Non-pigmented ciliary epithelial cell (primary cell): Measurements from ENCODE around the gene AP3D1.

Experiments
- DNase-seq: peaks from one replicate; pipeline ENCODE4 v3.0.0-alpha.2; 2010; ENCODE audit warnings: low read depth

Gene AP3D1

GRCh38 chr19:2181633-2181997 lies 30.2 kb upstream of the AP3D1 start:
- DNase-seq: no peak

DNA sequence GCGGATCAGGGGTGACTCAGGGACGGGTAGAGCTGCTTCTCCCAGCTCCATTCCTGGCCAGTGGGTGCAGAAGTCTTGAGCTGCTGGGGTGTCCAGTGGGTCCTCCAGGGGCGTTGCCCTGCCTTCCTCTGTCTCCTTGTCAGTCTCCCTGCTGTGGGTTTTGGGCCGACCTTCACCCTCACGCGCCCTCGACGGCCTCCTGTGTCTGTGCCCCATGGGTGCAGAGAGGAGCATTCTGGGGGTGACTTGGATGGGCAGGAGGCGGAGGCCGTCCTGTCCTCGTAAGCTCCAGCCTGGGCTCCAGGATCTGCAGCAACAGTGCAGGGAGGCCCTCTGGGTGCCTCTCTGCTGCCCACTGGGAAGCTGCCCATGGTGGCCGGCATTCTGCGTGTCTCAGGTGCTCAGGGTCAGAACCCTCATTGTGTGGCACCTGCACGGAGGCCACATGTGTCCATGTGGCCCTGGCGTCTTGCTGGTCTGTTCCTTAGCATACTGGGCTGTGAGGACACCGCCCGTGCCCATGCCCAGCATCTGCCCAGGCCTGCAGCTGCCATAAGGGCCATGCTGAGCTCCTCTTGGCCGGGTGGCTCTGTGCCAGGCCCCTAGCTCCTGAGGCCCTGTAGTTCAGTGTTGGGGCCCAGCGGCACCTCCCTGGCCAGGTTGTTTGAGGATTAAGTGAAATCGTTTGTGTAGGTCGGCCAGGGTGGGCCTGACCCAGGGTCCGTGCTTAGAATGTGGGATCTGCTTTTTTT lies 29.7 kb upstream of the AP3D1 start:
- DNase-seq: no peak

GRCh38 chr19:2180114-2180513 lies 28.7 kb upstream of the AP3D1 start:
- DNase-seq: no peak

DNA sequence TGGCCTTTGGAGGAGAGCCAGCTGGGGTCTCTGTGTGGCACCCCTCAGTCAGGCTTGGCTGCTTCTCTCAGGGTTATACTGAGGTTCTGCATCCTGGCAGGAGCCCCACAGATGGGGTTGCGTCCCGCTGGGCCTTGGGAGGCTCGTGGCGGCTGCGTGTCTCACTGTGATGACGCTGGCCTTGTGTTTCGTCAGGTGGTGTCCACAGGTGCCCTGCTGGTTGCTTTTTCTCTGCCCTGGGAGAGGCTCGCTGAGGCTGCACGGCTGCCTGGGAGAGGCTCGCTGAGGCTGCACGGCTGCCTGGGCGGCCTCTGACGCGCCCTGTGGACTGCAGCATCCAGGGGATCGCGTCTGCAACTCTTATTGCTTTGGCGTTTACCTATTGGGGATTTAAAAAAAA lies 27.7 kb upstream of the AP3D1 start:
- no peak for DNase-seq

GRCh38 chr19:2176337-2176994 lies 25.1 kb upstream of the AP3D1 start:
- no peak for DNase-seq

- no peak for DNase-seq
These were observed 24.4 kb upstream of the AP3D1 start for GRCh38 chr19:2175742-2176141.

DNA sequence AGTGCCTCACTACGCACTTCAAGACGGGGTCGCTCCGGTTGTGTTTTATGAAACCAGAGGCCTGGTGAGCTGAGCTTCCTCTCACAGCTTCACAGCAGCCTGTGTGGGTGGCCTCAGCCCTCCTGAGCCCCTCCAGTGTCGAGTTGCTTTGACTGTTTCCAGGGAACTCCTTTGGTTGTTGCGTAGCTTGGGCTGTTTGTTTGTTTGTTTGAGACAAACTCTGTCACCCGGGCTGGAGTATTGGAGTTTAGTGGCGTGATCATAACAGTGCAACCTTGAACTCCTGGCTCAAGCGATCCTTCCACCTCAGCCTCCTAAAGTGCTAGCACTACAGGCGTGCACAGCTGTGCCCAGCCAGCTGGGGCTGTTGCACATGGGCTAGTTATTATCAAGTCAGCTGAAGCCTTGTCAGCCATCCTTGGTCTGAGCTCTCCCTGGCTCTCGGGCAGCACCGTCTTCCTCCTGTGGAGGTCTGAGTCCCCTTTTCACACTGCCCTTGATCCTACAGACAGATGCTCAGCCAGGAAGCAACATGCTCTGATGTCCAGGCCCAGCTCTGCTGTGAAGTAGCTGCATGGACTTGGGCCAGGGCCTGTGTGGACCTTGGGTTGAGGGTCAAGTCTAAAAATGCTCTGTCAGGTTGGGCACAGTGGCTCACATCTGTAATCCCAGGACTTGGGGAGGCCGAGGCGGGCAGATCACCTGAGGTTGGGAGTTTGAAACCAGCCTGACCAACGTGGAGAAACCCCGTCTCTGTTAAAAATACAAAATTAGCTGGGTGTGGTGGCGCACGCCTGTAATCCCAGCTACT lies 22.6 kb upstream of the AP3D1 start:
- no peak for DNase-seq

DNA sequence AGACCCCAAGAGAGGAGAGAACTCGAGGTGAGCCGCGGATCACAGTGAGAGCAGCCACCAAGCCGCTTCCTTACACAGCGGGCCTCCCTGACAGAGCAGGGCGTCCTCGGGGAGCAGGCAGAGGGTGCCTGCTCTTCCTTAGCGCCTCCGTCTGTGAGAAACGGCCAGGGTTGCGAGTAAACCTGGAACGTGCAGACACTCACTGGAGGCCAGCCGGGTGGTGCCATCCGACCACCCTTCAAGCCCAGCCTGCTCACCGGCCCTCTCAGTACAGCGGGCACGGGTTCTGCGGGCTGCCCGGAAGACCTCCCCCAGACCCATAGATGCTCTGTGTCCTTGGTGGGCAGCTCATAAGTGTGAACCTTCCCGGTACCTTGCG lies 22.0 kb upstream of the AP3D1 start:
- no peak for DNase-seq

DNA sequence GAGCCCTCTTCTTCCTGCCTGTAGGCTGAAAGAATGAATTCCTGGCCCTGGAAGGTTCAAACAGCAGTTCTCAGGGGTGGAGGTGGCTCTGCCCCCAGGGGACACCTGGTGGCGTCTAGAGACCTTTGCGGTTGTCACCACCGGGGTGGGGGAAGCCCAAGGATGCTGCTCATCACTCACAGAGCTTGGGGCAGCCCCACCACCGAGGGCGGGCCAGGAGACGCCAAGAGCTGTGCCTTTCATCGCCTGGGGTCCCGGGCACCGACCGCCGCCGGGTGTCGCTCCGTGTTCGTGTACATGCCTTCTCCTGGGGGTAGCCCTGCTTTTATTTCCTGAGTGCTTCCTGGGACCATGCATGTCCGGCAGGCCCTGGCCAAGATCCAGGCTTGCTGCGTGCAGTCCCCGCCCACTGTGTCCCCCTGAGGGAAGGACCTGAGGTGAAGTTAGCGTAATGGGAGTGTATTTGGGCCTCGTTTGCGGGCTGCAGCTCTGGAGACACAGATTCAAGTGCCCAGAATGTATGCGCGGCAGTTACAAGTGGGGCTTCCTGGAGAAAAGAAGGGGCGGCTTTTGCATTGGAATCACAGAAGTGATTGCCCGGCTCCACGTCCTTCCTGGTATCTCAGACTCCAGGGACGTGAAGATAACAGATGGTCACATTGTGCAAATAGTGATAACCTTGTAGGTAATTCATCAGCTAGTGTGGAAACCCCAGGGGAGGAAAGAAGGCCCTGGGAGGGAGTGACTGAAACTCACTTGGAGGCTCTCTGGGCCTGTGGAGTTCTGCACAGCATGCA lies 20.2 kb upstream of the AP3D1 start:
- DNase-seq: no peak

DNA sequence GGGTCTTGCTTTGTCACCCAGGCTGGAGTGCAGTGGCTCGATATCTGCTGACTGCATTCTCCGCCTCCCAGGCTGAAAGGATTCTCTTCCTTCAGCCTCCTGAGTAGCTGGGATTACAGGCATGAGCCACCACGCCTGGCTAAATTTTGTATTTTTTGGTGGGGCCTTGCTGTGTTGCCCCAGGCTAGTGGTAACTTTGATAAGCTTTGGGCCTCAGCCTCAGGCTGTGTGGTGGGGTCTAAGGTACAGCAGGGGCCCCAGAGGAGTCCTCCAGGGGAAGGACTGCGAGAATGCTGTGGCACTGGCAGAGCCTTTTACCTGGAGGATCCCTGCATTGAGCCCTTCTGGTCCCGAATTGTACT lies 19.6 kb upstream of the AP3D1 start:
- no peak for DNase-seq

GRCh38 chr19:2170219-2170618 lies 18.9 kb upstream of the AP3D1 start:
- DNase-seq: no peak

DNA sequence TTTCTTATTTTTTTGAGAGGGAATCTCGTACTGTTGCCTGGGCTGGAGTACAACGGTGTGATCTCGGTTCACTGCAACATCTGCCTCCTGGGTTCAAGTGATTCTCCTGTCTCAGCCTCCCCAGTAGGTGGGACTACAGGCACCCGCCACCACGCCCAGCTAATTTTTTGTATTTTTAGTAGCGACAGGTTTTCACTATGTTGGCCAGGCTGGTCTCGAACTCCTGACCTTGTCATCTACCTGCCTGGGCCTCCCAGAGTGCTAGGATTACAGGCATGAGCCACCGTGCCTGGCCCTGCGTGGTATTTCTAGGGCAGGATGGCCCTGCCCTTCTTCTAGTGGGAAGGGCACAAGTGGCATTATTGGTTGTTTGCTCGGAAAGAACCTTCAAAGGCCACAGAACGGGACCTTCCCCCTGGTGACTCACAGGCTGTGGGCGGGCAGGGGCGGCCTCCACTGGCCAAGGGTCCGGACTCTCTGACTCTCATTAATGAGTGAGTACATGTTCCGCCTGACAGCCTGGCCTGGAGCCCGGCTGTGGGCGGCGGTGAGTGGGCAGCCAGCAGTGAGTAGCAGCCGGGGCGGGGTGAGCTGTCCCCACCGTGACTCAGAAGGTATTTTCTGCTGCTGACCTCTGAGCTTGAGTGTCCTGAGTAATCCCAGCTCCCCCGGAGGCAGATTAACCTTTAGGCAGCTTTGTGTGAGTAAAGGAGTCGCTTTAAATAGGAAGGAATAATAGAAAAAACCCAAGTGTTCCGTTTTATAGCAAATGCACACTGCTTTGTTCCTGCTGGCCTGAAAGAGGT lies 17.5 kb upstream of the AP3D1 start:
- DNase-seq: peak; percentile 86

DNA sequence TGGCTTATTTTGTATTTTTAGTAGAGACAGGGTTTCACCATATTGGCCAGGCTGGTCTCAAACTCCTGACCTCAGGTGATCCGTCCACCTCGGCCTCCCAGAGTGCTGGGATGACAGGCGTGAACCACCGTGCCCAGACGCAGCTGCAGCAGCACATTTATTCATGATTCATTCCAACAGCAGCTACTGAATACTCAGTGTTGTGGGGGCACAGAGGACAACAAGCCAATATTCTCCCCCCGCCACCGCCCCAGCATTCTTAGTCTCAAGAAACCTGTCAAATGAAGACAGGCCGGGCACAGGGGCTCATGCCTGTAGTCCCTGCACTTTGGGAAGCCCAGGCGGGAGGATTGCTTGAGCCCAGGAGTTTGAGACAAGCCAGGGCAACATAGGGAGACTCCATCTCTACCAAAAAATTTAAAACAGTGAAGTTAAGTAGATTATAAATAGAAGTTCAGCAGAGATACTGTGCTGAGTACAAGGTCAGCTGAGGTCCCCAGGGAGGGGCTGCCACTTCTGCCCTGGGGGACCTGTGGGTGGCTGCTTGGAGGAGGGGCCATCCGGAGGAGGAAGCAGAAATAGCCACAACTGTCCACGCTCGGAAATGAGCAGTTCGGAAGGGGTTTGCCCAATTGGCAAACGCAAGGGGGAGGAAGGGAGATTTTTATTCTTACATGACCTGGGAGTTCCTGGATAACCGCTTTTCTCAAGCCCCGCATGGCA lies 16.7 kb upstream of the AP3D1 start:
- DNase-seq: no peak

DNA sequence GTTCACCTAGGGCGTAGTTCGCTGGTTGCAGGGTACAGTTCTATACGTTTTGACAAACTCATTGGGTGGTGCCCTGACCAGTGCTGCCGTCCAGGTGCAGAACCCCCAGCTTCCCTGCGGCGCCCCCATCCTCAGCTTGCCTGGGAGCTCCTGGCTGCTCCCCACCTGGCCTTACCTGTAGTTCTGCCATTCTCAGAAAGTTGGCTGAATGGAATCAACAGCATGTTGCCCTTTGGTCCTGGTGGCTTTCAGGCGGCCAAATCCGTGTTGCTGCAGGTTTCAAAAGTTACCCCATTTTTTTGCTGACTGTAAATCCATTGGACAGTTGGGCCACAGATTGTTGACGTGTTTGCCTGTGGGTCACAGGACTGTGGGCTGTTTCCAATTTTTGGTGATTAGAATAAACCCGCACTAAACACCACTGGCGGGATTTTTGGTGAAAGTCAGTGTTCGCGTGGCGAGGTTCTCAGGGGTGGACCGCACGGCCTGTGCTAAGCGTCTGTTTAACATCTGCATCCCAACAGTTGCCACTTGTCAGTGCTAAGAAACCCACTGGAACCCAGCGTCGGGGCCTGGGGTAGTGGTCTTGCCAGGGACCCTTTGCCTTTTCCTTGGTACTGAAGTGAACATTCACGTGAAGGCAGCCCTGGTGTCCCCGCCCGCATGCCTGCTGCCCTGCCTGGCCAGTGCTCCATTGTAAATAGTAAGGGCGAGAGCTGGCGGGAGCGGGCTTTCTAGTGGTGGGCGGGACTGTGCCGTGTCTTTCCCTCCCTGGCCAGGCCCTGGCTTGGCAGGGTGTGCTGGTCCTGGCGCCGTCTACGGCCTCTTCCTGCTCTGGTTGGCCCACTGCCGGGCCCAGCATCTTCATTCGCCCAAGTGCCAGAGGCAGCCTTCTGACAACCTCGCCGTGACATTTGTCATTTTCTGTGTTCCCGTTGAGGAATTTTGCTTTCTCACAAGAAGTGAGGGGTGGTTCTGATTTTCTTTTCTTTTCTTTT lies 15.7 kb upstream of the AP3D1 start:
- no peak for DNase-seq

GRCh38 chr19:2164020-2164998 lies 12.9 kb upstream of the AP3D1 start:
- no peak for DNase-seq

DNA sequence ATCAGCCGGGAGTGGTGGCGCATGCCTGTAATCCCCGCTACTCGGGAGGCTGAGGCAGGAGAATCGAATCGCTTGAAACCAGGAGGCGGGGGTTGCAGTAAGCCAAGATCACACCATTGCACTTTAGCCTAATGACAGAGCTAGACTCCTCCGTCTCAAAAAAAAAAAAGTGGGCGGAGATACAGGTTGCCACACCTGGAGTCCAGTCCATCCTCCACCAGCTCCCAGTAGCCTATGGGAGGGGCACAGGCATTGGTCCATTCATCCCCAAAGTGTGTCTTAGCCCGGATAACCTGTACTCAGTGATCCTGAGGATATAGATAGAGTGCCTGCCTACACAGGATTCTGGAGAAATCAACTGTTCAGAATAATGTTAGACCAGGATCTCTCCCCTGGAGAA lies 9.0 kb upstream of the AP3D1 start:
- DNase-seq: no peak

DNA sequence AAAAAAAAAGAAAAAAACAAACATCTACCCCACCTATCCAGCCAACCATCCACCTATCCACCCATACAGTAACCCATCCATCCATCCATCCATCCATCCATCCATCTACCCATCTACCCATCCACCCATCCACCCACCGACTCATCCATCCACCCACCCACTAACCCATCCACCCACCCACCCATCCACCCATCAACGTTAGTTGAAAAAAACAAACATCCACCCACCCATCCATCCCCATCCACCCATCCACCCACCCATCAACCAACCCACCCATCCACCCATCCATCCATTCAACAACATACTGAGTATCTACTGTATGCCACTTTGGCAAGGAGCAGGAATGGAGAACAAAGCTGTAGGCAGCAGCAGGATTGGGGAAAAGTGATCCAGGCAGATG lies 6.1 kb upstream of the AP3D1 start:
- DNase-seq: no peak

DNA sequence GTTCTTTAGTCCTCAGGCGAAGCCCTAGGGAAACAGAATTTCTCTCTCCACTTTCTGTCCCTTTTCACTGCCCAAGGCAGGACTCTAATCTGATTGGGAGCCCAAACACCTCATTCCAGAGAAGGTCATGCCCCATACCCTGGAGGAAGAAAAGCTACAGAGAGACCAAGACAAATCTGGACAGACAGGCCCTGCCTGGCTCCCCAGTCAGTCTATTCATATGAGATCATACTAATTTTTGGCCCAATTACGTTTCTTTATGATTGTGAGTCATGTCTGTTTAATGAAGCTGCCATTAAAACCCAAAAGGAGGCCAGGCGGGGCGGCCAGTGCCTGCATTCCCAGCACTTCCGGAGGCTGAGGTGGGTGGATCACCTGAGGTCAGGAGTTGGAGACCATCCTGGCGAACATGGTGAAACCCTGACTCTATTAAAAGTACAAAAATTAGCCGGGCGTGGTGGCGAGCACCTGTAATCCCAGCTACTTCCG lies 3.3 kb upstream of the AP3D1 start:
- DNase-seq: no peak
